ENCODE results near the gene PEA15.
A peak's percentile ranks its signal among the peaks of the same experiment; 100 is the strongest.

Gene PEA15

DNA sequence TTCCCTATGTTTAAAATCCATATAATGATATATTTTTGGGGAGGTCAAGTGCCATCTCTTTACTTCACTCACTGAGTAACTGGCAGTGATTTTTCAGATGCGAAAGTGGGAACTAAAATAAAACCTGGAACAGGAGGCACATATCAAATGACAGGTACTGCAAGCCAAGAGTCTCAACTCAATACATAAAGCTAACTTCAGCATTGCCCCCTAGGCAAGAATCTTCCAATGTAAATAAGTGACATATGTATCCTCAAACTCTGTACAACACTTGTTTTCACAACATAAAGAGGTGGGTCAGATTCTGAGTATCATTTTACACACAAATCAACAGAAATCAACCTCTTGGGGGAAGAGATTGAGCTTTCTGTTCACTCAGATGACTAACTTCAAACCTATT is 39.0 kb downstream of the PEA15 start:
- no peak for DNase-seq

GRCh38 chr1:160245434-160245833 is 40.2 kb downstream of the PEA15 start:
- no peak for DNase-seq

- no peak for DNase-seq
Measured at GRCh38 chr1:160247053-160247452, 41.9 kb downstream of the PEA15 start.

- DNase-seq: no peak
Measured at GRCh38 chr1:160251011-160251410, 45.8 kb downstream of the PEA15 start.

- peak; percentile 60 for DNase-seq
Measured at GRCh38 chr1:160251687-160252526, 46.7 kb downstream of the PEA15 start.

- no peak for DNase-seq
Measured at GRCh38 chr1:160255781-160256300, 50.7 kb downstream of the PEA15 start.

GRCh38 chr1:160256396-160257046 is 51.3 kb downstream of the PEA15 start:
- no peak for DNase-seq

- no peak for DNase-seq
Measured at GRCh38 chr1:160257411-160258015, 52.3 kb downstream of the PEA15 start.

DNA sequence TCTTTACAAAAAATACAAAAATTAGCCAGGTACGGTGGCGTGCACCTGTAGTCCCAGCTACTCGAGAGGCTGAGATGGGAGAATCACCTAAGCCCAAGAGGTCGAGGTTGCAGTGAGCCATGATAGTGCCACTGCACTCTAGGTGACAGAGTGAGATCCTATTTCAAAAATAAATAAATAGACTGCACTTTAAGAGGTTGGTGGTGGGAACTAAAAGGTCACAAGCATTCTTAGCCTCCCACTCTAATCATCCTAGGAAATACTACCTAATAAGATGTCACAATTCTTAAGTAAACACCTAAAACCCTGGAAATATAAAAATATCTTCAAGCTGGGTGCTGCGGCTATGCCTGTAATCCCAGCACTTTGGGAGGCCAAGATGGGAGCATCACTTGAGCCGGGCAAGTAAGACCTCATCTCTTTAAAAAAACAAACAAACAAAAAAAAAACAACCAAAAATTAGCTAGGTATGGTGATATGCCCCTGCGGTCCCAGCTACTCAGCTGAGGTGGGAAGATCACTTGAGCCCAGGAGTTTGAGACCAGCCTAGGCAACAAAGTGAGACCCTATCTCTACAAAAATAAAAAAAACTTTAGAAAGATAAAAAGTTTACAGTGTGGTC is 53.1 kb downstream of the PEA15 start:
- no peak for DNase-seq

DNA sequence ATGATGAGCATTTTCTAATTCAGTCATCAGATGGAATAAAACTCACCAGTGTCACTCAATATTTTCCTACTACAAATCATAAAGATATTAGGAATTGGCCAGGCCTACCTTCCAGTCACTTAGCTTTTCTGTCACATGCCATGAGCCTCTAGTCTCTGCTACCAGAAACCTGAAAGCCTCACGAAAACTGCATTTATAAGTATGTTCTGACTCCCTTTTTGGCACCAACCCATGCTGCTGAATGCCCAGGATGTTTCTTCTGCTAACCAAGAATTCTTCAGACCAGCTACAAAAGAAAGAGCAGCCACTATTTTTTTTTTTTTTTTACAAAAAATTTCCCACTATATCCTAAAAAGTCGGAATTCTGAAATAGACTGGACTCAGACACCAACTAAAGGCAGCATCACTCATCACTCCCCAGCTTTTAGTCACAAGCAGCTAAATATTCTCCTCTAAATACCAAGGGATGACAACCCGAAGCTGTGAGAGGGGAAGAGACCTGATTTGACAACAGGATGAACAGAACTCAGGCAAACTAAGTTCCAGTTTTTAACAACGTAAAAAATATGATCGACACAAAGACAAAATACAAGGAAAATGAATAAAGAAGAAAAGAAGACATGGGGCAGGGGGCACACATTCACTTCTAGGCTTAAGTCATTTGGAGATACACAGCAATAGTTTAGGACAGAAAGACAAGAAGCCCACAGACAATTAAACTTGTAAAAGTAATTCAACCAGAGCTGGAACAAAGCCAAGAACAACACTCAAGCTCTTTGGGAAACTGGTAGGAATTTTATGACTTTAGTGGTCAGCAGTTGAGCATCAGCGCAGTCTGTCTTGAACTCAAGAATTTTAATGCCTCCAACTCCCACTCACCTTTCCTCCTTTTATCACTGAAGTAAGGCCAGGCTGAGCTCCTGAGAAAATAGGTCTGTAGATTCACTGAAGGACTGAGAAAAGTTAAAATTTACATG is 55.5 kb downstream of the PEA15 start:
- no peak for DNase-seq

DNA sequence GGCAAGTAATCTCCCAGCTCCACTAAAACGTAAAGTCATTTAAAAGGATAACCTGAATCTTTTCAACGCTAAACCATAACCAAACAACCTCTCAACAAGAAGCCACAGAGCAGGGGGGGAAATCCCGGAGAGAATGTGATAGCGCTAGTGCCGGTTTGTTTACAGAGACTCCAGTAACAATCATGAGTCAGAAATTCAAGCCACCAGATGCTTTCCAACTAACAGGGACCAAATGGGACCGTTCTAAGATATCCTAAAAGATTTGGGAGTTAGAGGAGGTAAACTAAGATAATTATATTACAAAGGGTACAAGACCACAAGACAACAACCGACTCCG is 56.3 kb downstream of the PEA15 start:
- peak; percentile 78 for DNase-seq

GRCh38 chr1:160261893-160262794 is 57.0 kb downstream of the PEA15 start, which contains the start of gene DCAF8:
DCAF8 (minus strand) TSS chr1:160262549; CDS start chr1:160244008, 18,541 bp downstream.
- peak; percentile 98 for DNase-seq

GRCh38 chr1:160264795-160265307 is 59.7 kb downstream of the PEA15 start:
- DNase-seq: no peak
